ENCODE data around the gene CERS6.

CERS6 gene

DNA sequence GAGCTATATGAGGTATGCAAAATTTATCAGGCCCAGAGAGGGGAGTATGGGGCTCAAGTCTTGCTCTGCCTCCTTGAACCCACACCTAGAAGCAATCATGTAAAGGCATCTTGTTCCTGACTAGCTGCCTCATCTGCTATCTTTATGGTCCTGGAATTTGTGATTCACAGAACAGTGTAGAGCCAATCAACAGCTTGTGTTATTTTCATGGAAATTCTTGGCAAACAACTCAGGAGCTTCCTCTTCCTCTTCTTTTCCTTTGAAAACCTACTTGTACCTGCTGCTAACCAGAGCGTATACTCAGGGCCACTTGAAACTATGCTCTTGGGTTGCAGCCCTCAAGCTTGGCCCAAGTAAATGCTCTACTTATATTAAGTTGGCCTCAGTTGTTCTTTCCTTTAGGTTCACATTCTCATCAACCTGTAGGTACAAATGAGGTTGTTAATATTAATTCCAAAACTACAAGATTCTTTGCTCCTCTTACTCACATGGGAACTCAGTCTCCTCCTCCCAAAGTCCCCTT lies 342.9 kb downstream of the CERS6 start:
- TF ChIP-seq ESRRG (CRISPR knock-in tag; IDR thresholded peaks at IDR 0.05) (no peak), CSDC2 (CRISPR knock-in tag; IDR thresholded peaks at IDR 0.05) (no peak), SNAI2 (CRISPR knock-in tag; IDR thresholded peaks at IDR 0.05) (no peak), ARNTL (CRISPR knock-in tag; IDR thresholded peaks at IDR 0.05; ENCODE audit: borderline replicate concordance, low read depth) (no peak), ZNF70 (CRISPR knock-in tag; IDR thresholded peaks at IDR 0.05) (no peak), TCF4 (CRISPR knock-in tag; IDR thresholded peaks at IDR 0.05; ENCODE audit: borderline replicate concordance) (no peak), ISL1 (CRISPR knock-in tag; IDR thresholded peaks at IDR 0.05) (no peak), BACH2 (CRISPR knock-in tag; IDR thresholded peaks at IDR 0.05; ENCODE audit: borderline replicate concordance) (no peak), ZC3H10 (CRISPR knock-in tag; IDR thresholded peaks at IDR 0.05) (no peak), OSR1 (CRISPR knock-in tag; IDR thresholded peaks at IDR 0.05) (no peak), TOX (CRISPR knock-in tag; IDR thresholded peaks at IDR 0.05; ENCODE audit: borderline replicate concordance) (no peak), GLIS3 (CRISPR knock-in tag; IDR thresholded peaks at IDR 0.05) (no peak)
- TF ChIP-seq, protein P1, sequence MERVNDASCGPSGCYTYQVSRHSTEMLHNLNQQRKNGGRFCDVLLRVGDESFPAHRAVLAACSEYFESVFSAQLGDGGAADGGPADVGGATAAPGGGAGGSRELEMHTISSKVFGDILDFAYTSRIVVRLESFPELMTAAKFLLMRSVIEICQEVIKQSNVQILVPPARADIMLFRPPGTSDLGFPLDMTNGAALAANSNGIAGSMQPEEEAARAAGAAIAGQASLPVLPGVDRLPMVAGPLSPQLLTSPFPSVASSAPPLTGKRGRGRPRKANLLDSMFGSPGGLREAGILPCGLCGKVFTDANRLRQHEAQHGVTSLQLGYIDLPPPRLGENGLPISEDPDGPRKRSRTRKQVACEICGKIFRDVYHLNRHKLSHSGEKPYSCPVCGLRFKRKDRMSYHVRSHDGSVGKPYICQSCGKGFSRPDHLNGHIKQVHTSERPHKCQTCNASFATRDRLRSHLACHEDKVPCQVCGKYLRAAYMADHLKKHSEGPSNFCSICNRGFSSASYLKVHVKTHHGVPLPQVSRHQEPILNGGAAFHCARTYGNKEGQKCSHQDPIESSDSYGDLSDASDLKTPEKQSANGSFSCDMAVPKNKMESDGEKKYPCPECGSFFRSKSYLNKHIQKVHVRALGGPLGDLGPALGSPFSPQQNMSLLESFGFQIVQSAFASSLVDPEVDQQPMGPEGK (CRISPR knock-in tag; IDR thresholded peaks at IDR 0.05; ENCODE audit: borderline replicate concordance), result no peak
- TF ChIP-seq, protein P2, sequence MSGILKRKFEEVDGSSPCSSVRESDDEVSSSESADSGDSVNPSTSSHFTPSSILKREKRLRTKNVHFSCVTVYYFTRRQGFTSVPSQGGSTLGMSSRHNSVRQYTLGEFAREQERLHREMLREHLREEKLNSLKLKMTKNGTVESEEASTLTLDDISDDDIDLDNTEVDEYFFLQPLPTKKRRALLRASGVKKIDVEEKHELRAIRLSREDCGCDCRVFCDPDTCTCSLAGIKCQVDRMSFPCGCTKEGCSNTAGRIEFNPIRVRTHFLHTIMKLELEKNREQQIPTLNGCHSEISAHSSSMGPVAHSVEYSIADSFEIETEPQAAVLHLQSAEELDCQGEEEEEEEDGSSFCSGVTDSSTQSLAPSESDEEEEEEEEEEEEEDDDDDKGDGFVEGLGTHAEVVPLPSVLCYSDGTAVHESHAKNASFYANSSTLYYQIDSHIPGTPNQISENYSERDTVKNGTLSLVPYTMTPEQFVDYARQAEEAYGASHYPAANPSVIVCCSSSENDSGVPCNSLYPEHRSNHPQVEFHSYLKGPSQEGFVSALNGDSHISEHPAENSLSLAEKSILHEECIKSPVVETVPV (CRISPR knock-in tag; IDR thresholded peaks at IDR 0.05), result no peak
- TF ChIP-seq, protein P3, sequence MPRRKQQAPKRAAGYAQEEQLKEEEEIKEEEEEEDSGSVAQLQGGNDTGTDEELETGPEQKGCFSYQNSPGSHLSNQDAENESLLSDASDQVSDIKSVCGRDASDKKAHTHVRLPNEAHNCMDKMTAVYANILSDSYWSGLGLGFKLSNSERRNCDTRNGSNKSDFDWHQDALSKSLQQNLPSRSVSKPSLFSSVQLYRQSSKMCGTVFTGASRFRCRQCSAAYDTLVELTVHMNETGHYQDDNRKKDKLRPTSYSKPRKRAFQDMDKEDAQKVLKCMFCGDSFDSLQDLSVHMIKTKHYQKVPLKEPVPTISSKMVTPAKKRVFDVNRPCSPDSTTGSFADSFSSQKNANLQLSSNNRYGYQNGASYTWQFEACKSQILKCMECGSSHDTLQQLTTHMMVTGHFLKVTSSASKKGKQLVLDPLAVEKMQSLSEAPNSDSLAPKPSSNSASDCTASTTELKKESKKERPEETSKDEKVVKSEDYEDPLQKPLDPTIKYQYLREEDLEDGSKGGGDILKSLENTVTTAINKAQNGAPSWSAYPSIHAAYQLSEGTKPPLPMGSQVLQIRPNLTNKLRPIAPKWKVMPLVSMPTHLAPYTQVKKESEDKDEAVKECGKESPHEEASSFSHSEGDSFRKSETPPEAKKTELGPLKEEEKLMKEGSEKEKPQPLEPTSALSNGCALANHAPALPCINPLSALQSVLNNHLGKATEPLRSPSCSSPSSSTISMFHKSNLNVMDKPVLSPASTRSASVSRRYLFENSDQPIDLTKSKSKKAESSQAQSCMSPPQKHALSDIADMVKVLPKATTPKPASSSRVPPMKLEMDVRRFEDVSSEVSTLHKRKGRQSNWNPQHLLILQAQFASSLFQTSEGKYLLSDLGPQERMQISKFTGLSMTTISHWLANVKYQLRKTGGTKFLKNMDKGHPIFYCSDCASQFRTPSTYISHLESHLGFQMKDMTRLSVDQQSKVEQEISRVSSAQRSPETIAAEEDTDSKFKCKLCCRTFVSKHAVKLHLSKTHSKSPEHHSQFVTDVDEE (CRISPR knock-in tag; IDR thresholded peaks at IDR 0.05), result no peak
- TF ChIP-seq, protein P4, sequence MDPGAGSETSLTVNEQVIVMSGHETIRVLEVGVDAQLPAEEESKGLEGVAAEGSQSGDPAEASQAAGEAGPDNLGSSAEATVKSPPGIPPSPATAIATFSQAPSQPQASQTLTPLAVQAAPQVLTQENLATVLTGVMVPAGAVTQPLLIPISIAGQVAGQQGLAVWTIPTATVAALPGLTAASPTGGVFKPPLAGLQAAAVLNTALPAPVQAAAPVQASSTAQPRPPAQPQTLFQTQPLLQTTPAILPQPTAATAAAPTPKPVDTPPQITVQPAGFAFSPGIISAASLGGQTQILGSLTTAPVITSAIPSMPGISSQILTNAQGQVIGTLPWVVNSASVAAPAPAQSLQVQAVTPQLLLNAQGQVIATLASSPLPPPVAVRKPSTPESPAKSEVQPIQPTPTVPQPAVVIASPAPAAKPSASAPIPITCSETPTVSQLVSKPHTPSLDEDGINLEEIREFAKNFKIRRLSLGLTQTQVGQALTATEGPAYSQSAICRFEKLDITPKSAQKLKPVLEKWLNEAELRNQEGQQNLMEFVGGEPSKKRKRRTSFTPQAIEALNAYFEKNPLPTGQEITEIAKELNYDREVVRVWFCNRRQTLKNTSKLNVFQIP (CRISPR knock-in tag; IDR thresholded peaks at IDR 0.05; ENCODE audit: borderline replicate concordance, low read depth), result no peak
- ATAC-seq, result no peak

DNA sequence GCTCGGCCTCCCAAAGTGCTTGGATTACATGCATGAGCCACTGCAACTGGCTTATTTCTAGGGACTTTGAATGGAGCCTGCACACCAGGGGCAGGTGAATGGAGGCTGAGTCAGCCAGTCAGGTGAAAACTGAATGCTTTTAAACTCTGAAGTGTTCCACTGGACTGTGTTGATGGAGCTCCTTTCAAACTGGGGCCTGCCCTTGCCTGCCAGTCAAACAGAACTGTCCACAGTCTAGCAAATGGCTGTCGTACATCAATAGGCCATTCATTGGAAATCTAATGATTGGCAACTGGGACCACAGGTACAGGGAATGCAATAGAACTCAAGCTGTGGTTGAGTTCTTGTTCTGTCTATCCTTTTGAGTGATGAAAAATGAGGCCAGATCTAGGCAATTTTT lies 345.4 kb downstream of the CERS6 start:
- TF ChIP-seq PPARA (CRISPR knock-in tag; IDR thresholded peaks at IDR 0.05; ENCODE audit: borderline replicate concordance) (no peak), ESRRG (CRISPR knock-in tag; IDR thresholded peaks at IDR 0.05) (no peak), ZNF8 (CRISPR knock-in tag; IDR thresholded peaks at IDR 0.05) (no peak), GLIS3 (CRISPR knock-in tag; IDR thresholded peaks at IDR 0.05) (no peak), ZNF70 (CRISPR knock-in tag; IDR thresholded peaks at IDR 0.05) (no peak), TCF4 (CRISPR knock-in tag; IDR thresholded peaks at IDR 0.05; ENCODE audit: borderline replicate concordance) (no peak), SNAI2 (CRISPR knock-in tag; IDR thresholded peaks at IDR 0.05) (no peak), ISL1 (CRISPR knock-in tag; IDR thresholded peaks at IDR 0.05) (no peak)
- TF ChIP-seq, protein P3 (CRISPR knock-in tag; IDR thresholded peaks at IDR 0.05), result no peak
- TF ChIP-seq, protein P2 (CRISPR knock-in tag; IDR thresholded peaks at IDR 0.05), result no peak
- TF ChIP-seq, protein P4 (CRISPR knock-in tag; IDR thresholded peaks at IDR 0.05; ENCODE audit: borderline replicate concordance, low read depth), result no peak

More for the DNA sequence above, 345.4 kb downstream of the CERS6 start:
- ATAC-seq, result no peak
